Testis (tissue), 3 donors: ENCODE results near the gene L3MBTL4. TPM values are rescaled to one million over a fixed set of nuclear protein-coding genes. Genes with fewer than 3 reads are reported as not detected.
A peak's percentile ranks its signal among the peaks of the same experiment; 100 is the strongest.

Source experiments
- DNase-seq: peaks from one replicate; pipeline ENCODE4 v3.0.0-alpha.2; 2019
- H3K27ac ChIP-seq, 2 donors: fragments of 200-600 bp; sonication (generic); one replicate each; pipeline ENCODE4 v1.5.1; 2019
- H3K27me3 ChIP-seq: fragments of 200-600 bp; sonication (generic); one replicate; pipeline ENCODE4 v1.5.1; 2019
- H3K36me3 ChIP-seq: fragments of 200-600 bp; sonication (generic); one replicate; pipeline ENCODE4 v1.5.1; 2017; ENCODE audit warnings: low read depth; ENCODE audit errors: missing control alignments
- H3K4me1 ChIP-seq: fragments of 200-600 bp; sonication (generic); one replicate; pipeline ENCODE4 v1.5.1; 2019
- H3K4me3 ChIP-seq, 2 donors: fragments of 200-600 bp; sonication (generic); one replicate each; pipeline ENCODE4 v1.5.1; 2017 to 2019
- H3K9me3 ChIP-seq: fragments of 200-600 bp; sonication (generic); one replicate; pipeline ENCODE4 v1.5.1; 2017
- POLR2A ChIP-seq: fragments of 450-650 bp; IDR thresholded peaks from one replicate; pipeline ENCODE4 v1.6.1; 2017; ENCODE audit warnings: antibody characterized with exemption, mild to moderate bottlenecking, moderate library complexity
- WGBS, 2 donors: methylation state at CpG; one replicate each; pipeline ENCODE4 v1.1.5; 2018; 5-methylcytosine and 5-hydroxymethylcytosine counted together
- intact Hi-C: fragments of 100-400 bp; cut with DNase I; formaldehyde crosslinking; loops from one replicate; pipeline ENCODE4 v1.15.1; 2023; ENCODE audit warnings: low total_unique reads
- polyA plus RNA-seq: library from polyadenylated mRNA; stranded (reverse); fragments of 350-450 nt; fragmentation: Illumina TruSeq; extraction: RNeasy Lipid Tissue Mini Kit (QIAGEN cat#74804); gene quantifications from one replicate; pipeline ENCODE4 v1.2.3, GENCODE V29; 2014; ENCODE audit warnings: low read depth, low replicate concordance; ENCODE audit not compliant: insufficient read depth
- total RNA-seq, 2 donors: library from RNA; depleted of rRNA; stranded (reverse); fragments of >200 nt; gene quantifications; one replicate each; pipeline ENCODE4 v1.2.3, GENCODE V29; 2016
- TF ChIP-seq, protein P1 (sequence below), 3 experiments: fragments of 450-650 bp in 2 of 3; fragments of 200-600 bp in 1 of 3; sonication (generic) in 1 of 3; IDR thresholded peaks; one replicate each; pipeline ENCODE4 v1.5.1; 2016 to 2019; ENCODE audit warnings: antibody characterized with exemption in 3 of 3, mild to moderate bottlenecking in 2 of 3, moderate library complexity in 1 of 3

L3MBTL4 gene
- total and polyA plus RNA-seq, 3 donors from 2014 or later = 26.6 to 50.9 (median 46.2) TPM

DNA sequence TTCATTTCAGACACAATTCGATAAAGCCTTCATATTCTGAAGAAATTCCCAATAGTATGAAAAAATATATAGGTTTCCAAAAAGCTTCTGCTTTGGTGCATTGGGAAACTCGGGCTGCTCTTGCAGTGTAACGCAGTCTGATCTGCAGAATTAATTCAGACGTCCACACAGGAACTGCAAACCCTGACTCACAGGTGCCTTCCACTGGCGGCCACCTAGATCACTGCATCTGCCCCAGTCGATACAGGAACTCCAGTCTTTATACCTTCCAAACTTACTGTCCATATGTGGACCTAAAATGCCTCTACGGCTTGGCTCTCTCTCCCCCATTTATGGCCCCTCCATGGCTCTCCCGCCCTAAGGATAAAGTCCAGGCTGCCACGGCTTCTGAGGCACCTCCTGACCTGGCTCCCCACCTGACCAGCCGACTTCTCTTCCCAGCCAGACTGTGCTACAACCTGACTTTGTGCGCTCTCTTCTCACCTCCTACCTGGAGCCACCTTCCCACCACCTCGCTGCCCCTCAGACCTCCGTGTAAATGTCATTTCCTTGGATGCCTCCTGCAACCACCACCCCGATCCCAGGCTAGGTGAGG, 39.7 kb downstream of the L3MBTL4 start:
- WGBS, 2 donors = 87 to 91% methylated on average over 14 of the region's 14 CpGs
- no peaks in the 10 kb centered on the region for H3K36me3 ChIP-seq
- no peak overlapping the region for H3K27ac ChIP-seq
- no peak for TF ChIP-seq POLR2A
- TF ChIP-seq, protein P1, sequence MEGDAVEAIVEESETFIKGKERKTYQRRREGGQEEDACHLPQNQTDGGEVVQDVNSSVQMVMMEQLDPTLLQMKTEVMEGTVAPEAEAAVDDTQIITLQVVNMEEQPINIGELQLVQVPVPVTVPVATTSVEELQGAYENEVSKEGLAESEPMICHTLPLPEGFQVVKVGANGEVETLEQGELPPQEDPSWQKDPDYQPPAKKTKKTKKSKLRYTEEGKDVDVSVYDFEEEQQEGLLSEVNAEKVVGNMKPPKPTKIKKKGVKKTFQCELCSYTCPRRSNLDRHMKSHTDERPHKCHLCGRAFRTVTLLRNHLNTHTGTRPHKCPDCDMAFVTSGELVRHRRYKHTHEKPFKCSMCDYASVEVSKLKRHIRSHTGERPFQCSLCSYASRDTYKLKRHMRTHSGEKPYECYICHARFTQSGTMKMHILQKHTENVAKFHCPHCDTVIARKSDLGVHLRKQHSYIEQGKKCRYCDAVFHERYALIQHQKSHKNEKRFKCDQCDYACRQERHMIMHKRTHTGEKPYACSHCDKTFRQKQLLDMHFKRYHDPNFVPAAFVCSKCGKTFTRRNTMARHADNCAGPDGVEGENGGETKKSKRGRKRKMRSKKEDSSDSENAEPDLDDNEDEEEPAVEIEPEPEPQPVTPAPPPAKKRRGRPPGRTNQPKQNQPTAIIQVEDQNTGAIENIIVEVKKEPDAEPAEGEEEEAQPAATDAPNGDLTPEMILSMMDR (IDR thresholded peaks at IDR 0.05) = no peak
- no peak for DNase-seq
- H3K4me3 ChIP-seq = no peak overlapping the region
- intact Hi-C loops = no loop called here
- H3K27me3 ChIP-seq = no peaks in the 10 kb centered on the region
- H3K9me3 ChIP-seq = no peaks in the 10 kb centered on the region
- H3K4me1 ChIP-seq = peaks cover 18% of the 10 kb centered on the region

DNA sequence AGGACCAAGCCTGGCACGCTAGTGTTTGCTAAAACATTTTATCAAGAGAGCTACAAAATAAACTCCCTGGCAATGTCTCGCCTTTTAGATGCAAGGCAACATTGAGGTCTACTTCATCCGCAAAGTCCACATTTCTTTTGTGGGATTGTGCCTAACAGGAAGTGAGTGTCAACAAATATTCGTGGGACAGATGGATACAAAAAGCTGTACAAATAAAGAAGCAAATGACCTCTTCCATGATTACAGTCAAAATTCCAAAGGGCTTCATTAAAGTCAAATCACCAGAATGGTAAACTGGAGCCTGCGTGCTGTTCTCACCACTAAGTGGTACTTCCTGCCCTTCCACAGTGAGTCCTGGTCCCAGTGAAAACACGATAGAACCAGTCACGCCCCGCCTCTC, 40.4 kb downstream of the L3MBTL4 start:
- Histone ChIP-seq H3K4me1 (peaks cover 22% of the 10 kb centered on the region), H3K36me3 (no peaks in the 10 kb centered on the region), H3K27me3 (no peaks in the 10 kb centered on the region), H3K4me3 (no peak overlapping the region), H3K9me3 (no peaks in the 10 kb centered on the region), H3K27ac (peak overlapping the region; percentile 30 to 55)
- TF ChIP-seq POLR2A = no peak
- TF ChIP-seq, protein P1 (IDR thresholded peaks at IDR 0.05) = no peak
- intact Hi-C loops = no loop called here
- no peak for DNase-seq
- WGBS, 2 donors = 63 to 70% methylated on average over 8 of the region's 8 CpGs

GRCh38 chr18:6373187-6373586, 41.5 kb downstream of the L3MBTL4 start:
- peaks cover 22% of the 10 kb centered on the region for H3K4me1 ChIP-seq
- no peaks in the 10 kb centered on the region for H3K36me3 ChIP-seq
- intact Hi-C loops = no loop called here
- H3K27me3 ChIP-seq = no peaks in the 10 kb centered on the region
- no peak overlapping the region for H3K27ac ChIP-seq
- no peak overlapping the region for H3K4me3 ChIP-seq
- DNase-seq = peak; percentile 82
- no peaks in the 10 kb centered on the region for H3K9me3 ChIP-seq
- no peak for TF ChIP-seq POLR2A
- TF ChIP-seq, protein P1 (IDR thresholded peaks at IDR 0.05) = no peak
- WGBS, 2 donors = 51 to 57% methylated on average over 5 of the region's 5 CpGs

DNA sequence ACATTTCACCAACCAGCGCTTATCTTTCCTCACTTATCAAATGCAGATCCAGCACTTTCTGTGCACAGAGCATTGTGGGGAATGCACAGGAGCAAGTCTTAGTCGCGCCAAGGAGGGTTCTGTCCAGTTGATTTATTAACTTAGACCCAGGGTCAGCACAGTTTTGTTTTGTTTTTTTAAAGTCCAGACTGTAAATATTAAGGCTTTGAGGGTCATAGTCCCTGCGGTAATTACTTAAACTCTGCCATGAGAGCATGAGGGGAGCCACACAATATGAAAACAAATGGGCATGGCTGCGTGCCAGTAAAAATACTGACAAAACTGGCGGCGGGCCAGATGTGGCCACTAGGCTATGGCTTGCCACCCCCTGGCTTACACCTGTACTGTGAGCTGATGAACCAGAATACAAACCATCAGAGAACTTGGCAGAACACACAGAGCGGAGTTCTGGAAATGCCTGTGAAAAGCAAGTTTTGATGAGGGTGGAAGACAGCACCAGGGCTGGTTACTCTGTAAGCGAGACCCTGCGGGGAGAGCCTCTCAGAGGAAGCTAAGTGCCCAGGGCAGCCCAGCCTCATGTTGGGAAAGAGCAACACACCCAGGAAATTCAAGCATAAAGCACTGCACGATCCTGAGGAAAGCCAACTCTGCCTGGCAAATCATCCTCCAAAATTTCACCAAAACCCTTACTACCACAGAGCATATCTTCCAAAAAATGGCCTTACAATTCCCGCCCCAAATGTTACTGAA, 43.6 kb downstream of the L3MBTL4 start:
- H3K4me1 ChIP-seq = peaks cover 38% of the 10 kb centered on the region
- H3K27me3 ChIP-seq = no peaks in the 10 kb centered on the region
- intact Hi-C loops = no loop called here
- WGBS, 2 donors = 61 to 64% methylated on average over 12 of the region's 12 CpGs
- no peaks in the 10 kb centered on the region for H3K36me3 ChIP-seq
- no peak overlapping the region for H3K4me3 ChIP-seq
- peak overlapping the region; percentile 14 to 33 for H3K27ac ChIP-seq
- no peak for TF ChIP-seq POLR2A
- TF ChIP-seq, protein P1 (IDR thresholded peaks at IDR 0.05) = no peak
- DNase-seq = peak; percentile 37
- no peaks in the 10 kb centered on the region for H3K9me3 ChIP-seq
